GM12878 (cell line): ENCODE measurements around the gene DAAM1. TPM values are rescaled to one million over a fixed set of nuclear protein-coding genes. Genes with fewer than 3 reads are reported as not detected.

Experiments used
- ATAC-seq: fragments of 200-7000 bp; cut with Tn5 transposase; 3 replicates; pipeline ENCODE4 v1.9.1; 2020; ENCODE audit warnings: mild to moderate bottlenecking, moderate library complexity
- BruUV-seq: library from RNA; stranded (reverse); fragments of 400-500 nt; replicated peaks from 2 replicates; lab custom pipeline; 2021; lab: Mats Ljungman, UMichigan
- CTCF ChIA-PET: fragments of 300-600 bp; sonication (Branson Sonifier 250); formaldehyde crosslinking; extraction: SDS; loops from one replicate; lab custom pipeline; 2021; ENCODE audit warnings: inconsistent platforms; lab: Yijun Ruan, JAX
- POLR2A ChIA-PET: fragments of 350-600 bp; formaldehyde crosslinking; extraction: SDS; loops from one replicate; lab custom pipeline; 2021; ENCODE audit warnings: inconsistent platforms; lab: Charles Lee
- RAD21 ChIA-PET: fragments of 300-600 bp; sonication (Branson Sonifier 250); formaldehyde crosslinking; loops from one replicate; lab custom pipeline; 2023; ENCODE audit warnings: antibody characterized with exemption; ENCODE audit not compliant: unreplicated experiment; lab: Charles Lee
- SMC1A ChIA-PET: fragments of 300-600 bp; sonication (Branson Sonifier 250); formaldehyde crosslinking; loops from one replicate; lab custom pipeline; 2023; ENCODE audit not compliant: unreplicated experiment, uncharacterized antibody; lab: Charles Lee
- DNase-seq: peaks from one replicate; pipeline ENCODE4 v3.0.0-alpha.2; 2011; ENCODE audit warnings: low read depth, low spot score
- FAIRE-seq: peaks from 3 replicates; lab custom pipeline; 2011; peaks lifted over from hg19 to GRCh38; lab: Jason Lieb, UNC
- H2AFZ ChIP-seq: 2 replicates; pipeline ENCODE4 v1.6.0; 2011; ENCODE audit warnings: low read depth, low read length, control low read depth; ENCODE audit not compliant: control insufficient read depth
- H3K27ac ChIP-seq: 2 replicates; pipeline ENCODE4 v1.5.1; 2011; ENCODE audit warnings: control low read depth; ENCODE audit not compliant: control insufficient read depth, insufficient read depth
- H3K27me3 ChIP-seq, 2 experiments: replicated peaks in 1 of 2; 2 replicates each; pipeline versions ENCODE4 v1.6.0 to v1.6.1; 2011; ENCODE audit warnings: low read length in 1 of 2; ENCODE audit not compliant: control insufficient read depth in 2 of 2, insufficient read depth in 2 of 2
- H3K36me3 ChIP-seq, 2 experiments: 2 replicates each; pipeline ENCODE4 v1.5.1; 2011; ENCODE audit warnings: low read length in 1 of 2; ENCODE audit not compliant: control insufficient read depth in 2 of 2, insufficient read depth in 2 of 2
- H3K4me1 ChIP-seq: 2 replicates; pipeline ENCODE4 v1.6.1; 2011; ENCODE audit warnings: mild to moderate bottlenecking, low read length, moderate library complexity, mixed read lengths; ENCODE audit not compliant: control insufficient read depth, insufficient read depth
- H3K4me2 ChIP-seq: 2 replicates; pipeline ENCODE4 v1.6.0; 2011; ENCODE audit warnings: control low read depth; ENCODE audit not compliant: control insufficient read depth, insufficient read depth
- H3K4me3 ChIP-seq: fragments of 200-600 bp; sonication (generic); 2 replicates; pipeline ENCODE4 v1.5.1; 2016
- H3K79me2 ChIP-seq: 2 replicates; pipeline ENCODE4 v1.6.0; 2011; ENCODE audit warnings: low read length; ENCODE audit not compliant: control insufficient read depth, insufficient read depth
- H3K9ac ChIP-seq: 2 replicates; pipeline ENCODE4 v1.8.0; 2011; ENCODE audit warnings: low read length, control low read depth, mixed read lengths; ENCODE audit not compliant: control insufficient read depth, insufficient read depth
- H3K9me3 ChIP-seq: replicated peaks from 3 replicates; pipeline ENCODE4 v1.5.1; 2011; ENCODE audit warnings: mild to moderate bottlenecking, low read length; ENCODE audit not compliant: control insufficient read depth, insufficient read depth
- H4K20me1 ChIP-seq: 2 replicates; pipeline ENCODE4 v1.6.0; 2011; ENCODE audit not compliant: control insufficient read depth, insufficient read depth
- BCL11A ChIP-seq: IDR thresholded peaks from 2 replicates; pipeline ENCODE4 v1.6.1; 2011; ENCODE audit warnings: low read depth, low read length
- BCL3 ChIP-seq: IDR thresholded peaks from 2 replicates; pipeline ENCODE4 v1.6.1; 2011; ENCODE audit warnings: borderline replicate concordance, low read depth, mild to moderate bottlenecking, moderate library complexity, low read length; ENCODE audit not compliant: insufficient read depth, poor library complexity, severe bottlenecking
- E2F4 ChIP-seq: IDR thresholded peaks from 2 replicates; pipeline ENCODE4 v1.6.1; 2012; ENCODE audit warnings: low read depth, low read length, improper control_type of control experiment
- JUND ChIP-seq: IDR thresholded peaks from 2 replicates; pipeline ENCODE4 v1.6.1; 2012; ENCODE audit warnings: low read depth, mild to moderate bottlenecking, low read length, improper control_type of control experiment, moderate library complexity
- MLLT1 ChIP-seq: fragments of 450-650 bp; IDR thresholded peaks from 2 replicates; pipeline ENCODE4 v1.6.1; 2016; ENCODE audit warnings: mild to moderate bottlenecking
- NFXL1 ChIP-seq: fragments of 450-650 bp; IDR thresholded peaks from 2 replicates; pipeline ENCODE4 v1.6.1; 2017; ENCODE audit warnings: antibody characterized with exemption, mild to moderate bottlenecking, borderline replicate concordance
- NR2C1 ChIP-seq: fragments of 450-650 bp; IDR thresholded peaks from 2 replicates; pipeline ENCODE4 v1.6.1; 2017; ENCODE audit warnings: antibody characterized with exemption, mild to moderate bottlenecking, moderate library complexity
- POLR2AphosphoS5 ChIP-seq: IDR thresholded peaks from 2 replicates; pipeline ENCODE4 v1.6.1; 2011; ENCODE audit warnings: mild to moderate bottlenecking, low read length, inconsistent platforms
- PRDM15 ChIP-seq: fragments of 450-650 bp; formaldehyde crosslinking; IDR thresholded peaks from 2 replicates; pipeline ENCODE4 v1.4.0; 2020; ENCODE audit warnings: mild to moderate bottlenecking, moderate library complexity
- RAD51 ChIP-seq: fragments of 450-650 bp; IDR thresholded peaks from 2 replicates; pipeline ENCODE4 v1.6.1; 2016; ENCODE audit warnings: moderate library complexity, mild to moderate bottlenecking, inconsistent platforms
- RBBP5 ChIP-seq: fragments of 200-600 bp; sonication (generic); conservative IDR thresholded peaks from 2 replicates; pipeline ENCODE4 v1.6.1; 2016
- TCF7 ChIP-seq: IDR thresholded peaks from 2 replicates; pipeline ENCODE4 v1.6.1; 2014; ENCODE audit warnings: antibody characterized with exemption, borderline replicate concordance
- WGBS: methylation state at CpG from one replicate; pipeline ENCODE4 v1.1.6; 2016; ENCODE audit warnings: low lambda C conversion rate; ENCODE audit not compliant: insufficient replicate concordance, insufficient coverage; ENCODE audit errors: missing lambda C conversion rate; 5-methylcytosine and 5-hydroxymethylcytosine counted together
- in situ Hi-C: fragments of 300-500 bp; cut with MboI; formaldehyde crosslinking; loops from 9 replicates; pipeline ENCODE4 v1.14.3; 2018; ENCODE audit warnings: mixed read lengths
- intact Hi-C: fragments of 100-400 bp; cut with micrococcal nuclease; formaldehyde crosslinking; loops from one replicate; pipeline ENCODE4 v1.14.2; 2022; ENCODE audit not compliant: unreplicated experiment
- polyA plus RNA-seq, 11 experiments: library from polyadenylated mRNA; depleted of rRNA in 4 of 11; unstranded in 6 of 11; stranded (reverse) in 5 of 11; fragments of >200 nt; fragmentation: Nextera tagmentation in 4 of 11; fragmentation: Illumina TruSeq in 1 of 11; extraction: Ambion mirVana in 4 of 11; extraction: Trizol in 1 of 11; gene quantifications; 1 replicate in 1 of 11; 2 replicates in 10 of 11; pipeline versions ENCODE4 v1.2.1 to v1.2.3, GENCODE V29; 2011 to 2016; ENCODE audit warnings: inconsistent platforms in 2 of 11, missing spikeins in 2 of 11, low read depth in 1 of 11
- total RNA-seq, 4 experiments: library from RNA; depleted of rRNA in 3 of 4; stranded (reverse); fragments of >200 nt in 3 of 4; fragmentation: Illumina TruSeq in 1 of 4; extraction: Trizol in 1 of 4; gene quantifications; 2 replicates each; pipeline versions ENCODE4 v1.2.1 to v1.2.3, GENCODE V29; 2013 to 2021

DAAM1 gene
- total and polyA plus RNA-seq, 10 of the 15 experiments (the other 5 are each of a cell fraction or from before 2014, with no cell fraction given): 13.8 to 32.4 (median 24.2) TPM

GRCh38 chr14:59185676-59186075 is 2.8 kb upstream of the DAAM1 start:
- intact Hi-C loops (no loop called here), in situ Hi-C loops (no loop called here)
- no peak overlapping the region for H3K4me2 ChIP-seq
- no peaks in the 10 kb centered on the region for H3K9me3 ChIP-seq
- BruUV-seq: no TSS peak
- RAD21 ChIA-PET: interaction anchor here (1.6 to 5.3 kb wide), 2 partner anchors 89 to 258 kb away, joined by 3 to 38 read pairs; no protein-coding TSS in a partner anchor
- peaks cover 13% of the 10 kb centered on the region for H3K79me2 ChIP-seq
- no peaks in the 10 kb centered on the region for H4K20me1 ChIP-seq
- no peak overlapping the region for H2AFZ ChIP-seq
- H3K36me3 ChIP-seq: no peaks in the 10 kb centered on the region
- H3K4me3 ChIP-seq: no peak overlapping the region
- CTCF ChIA-PET: interaction anchor here (1.4 kb wide), 1 partner anchor 57 kb away, joined by 4 read pairs; no protein-coding TSS in a partner anchor
- H3K9ac ChIP-seq: no peak overlapping the region
- SMC1A ChIA-PET: interaction anchor here (1.1 to 4.6 kb wide), 4 partner anchors 9 to 56 kb away, joined by 4 to 35 read pairs (median 8); no protein-coding TSS in a partner anchor
- ATAC-seq: no peak
- H3K27ac ChIP-seq: no peak overlapping the region
- H3K4me1 ChIP-seq: peaks cover 3% of the 10 kb centered on the region
- DNase-seq: no peak
- POLR2A ChIA-PET: interaction anchor here (1.1 to 1.7 kb wide), 2 partner anchors 16 to 18 kb away, joined by 3 to 4 read pairs; no protein-coding TSS in a partner anchor
- FAIRE-seq: no peak
- WGBS: 39% methylated on average over 2 of the region's 2 CpGs
- no peaks in the 10 kb centered on the region for H3K27me3 ChIP-seq
- TF ChIP-seq POLR2AphosphoS5 (no peak), TCF7 (no peak), BCL3 (no peak), E2F4 (no peak), NFXL1 (no peak), JUND (no peak), RBBP5 (no peak), NR2C1 (no peak), MLLT1 (no peak), BCL11A (no peak), RAD51 (no peak), PRDM15 (no peak)
